Upper lobe of left lung (tissue), 6 donors: ENCODE measurements around the gene SPRR2F. TPM values are rescaled to one million over a fixed set of nuclear protein-coding genes. Genes with fewer than 3 reads are reported as not detected.
A peak's percentile ranks its signal among the peaks of the same experiment; 100 is the strongest.

Source experiments
- ATAC-seq, 2 donors: fragments of 200-7000 bp; cut with Tn5 transposase; one replicate each; pipeline ENCODE4 v1.9.1; 2022; ENCODE audit warnings: mild to moderate bottlenecking in 2 of 2, moderate library complexity in 2 of 2; ENCODE audit not compliant: low FRiP score in 2 of 2
- DNase-seq, 2 donors: peaks; one replicate each; pipeline ENCODE4 v3.0.0-alpha.2; 2019 to 2020
- H3K27ac ChIP-seq, 4 donors: fragments of 200-600 bp; sonication (generic); one replicate each; pipeline ENCODE4 v1.5.1; 2016 to 2019
- H3K27me3 ChIP-seq, 4 donors: fragments of 200-600 bp; sonication (generic); one replicate each; pipeline ENCODE4 v1.5.1; 2017 to 2019
- H3K36me3 ChIP-seq, 4 donors: fragments of 200-600 bp; sonication (generic); one replicate each; pipeline ENCODE4 v1.5.1; 2016 to 2019
- H3K4me1 ChIP-seq, 4 donors: fragments of 200-600 bp; sonication (generic); one replicate each; pipeline ENCODE4 v1.5.1; 2018 to 2019
- H3K4me3 ChIP-seq, 4 donors: fragments of 200-600 bp; sonication (generic); one replicate each; pipeline ENCODE4 v1.5.1; 2017 to 2019; ENCODE audit warnings: mild to moderate bottlenecking in 2 of 4, moderate library complexity in 1 of 4
- H3K9me3 ChIP-seq, 4 donors: fragments of 200-600 bp; sonication (generic); one replicate each; pipeline ENCODE4 v1.5.1; 2018 to 2019
- EP300 ChIP-seq, 4 donors: sonication (generic); formaldehyde crosslinking; IDR thresholded peaks; one replicate each; pipeline ENCODE4 v1.5.1; 2017; ENCODE audit warnings: antibody characterized with exemption in 4 of 4, control low read depth in 2 of 4
- POLR2A ChIP-seq, 4 donors: fragments of 450-650 bp; IDR thresholded peaks; one replicate each; pipeline ENCODE4 v1.5.1; 2016 to 2017; ENCODE audit warnings: antibody characterized with exemption in 4 of 4, mild to moderate bottlenecking in 2 of 4
- POLR2AphosphoS5 ChIP-seq, 2 donors: sonication (generic); formaldehyde crosslinking; IDR thresholded peaks; one replicate each; pipeline ENCODE4 v1.5.1; 2017; ENCODE audit warnings: antibody characterized with exemption in 2 of 2
- WGBS, 2 donors: methylation state at CpG; one replicate each; pipeline ENCODE4 v1.1.5; 2017 to 2018; 5-methylcytosine and 5-hydroxymethylcytosine counted together
- total RNA-seq, 6 donors: library from RNA; depleted of rRNA in 4 of 6; stranded (reverse); fragments of >200 nt in 4 of 6; gene quantifications; one replicate each; pipeline versions ENCODE4 v1.1.0 to v1.2.1, GENCODE V29; 2016 to 2021
- TF ChIP-seq, protein P1 (sequence below), 6 experiments: fragments of 450-650 bp in 4 of 6; fragments of 200-600 bp in 2 of 6; sonication (generic) in 2 of 6; IDR thresholded peaks; one replicate each; pipeline ENCODE4 v1.5.1; 2016 to 2019; ENCODE audit warnings: antibody characterized with exemption in 6 of 6
- donor health status: DM: no; HTN: no; CAD: no; lungs with moderate emphysema.
- donor health status: DM: no; HTN: yes; CAD: no; lungs with severe emphysema.

The SPRR2F gene
- total RNA-seq, 6 donors from 2014 or later, result not detected

GRCh38 chr1:153099461-153100045 lies 13.8 kb downstream of the SPRR2F start:
- TF ChIP-seq EP300 (IDR thresholded peaks at IDR 0.05) (no peak), POLR2AphosphoS5 (IDR thresholded peaks at IDR 0.05) (no peak), POLR2A (IDR thresholded peaks at IDR 0.05) (no peak)
- TF ChIP-seq, protein P1, sequence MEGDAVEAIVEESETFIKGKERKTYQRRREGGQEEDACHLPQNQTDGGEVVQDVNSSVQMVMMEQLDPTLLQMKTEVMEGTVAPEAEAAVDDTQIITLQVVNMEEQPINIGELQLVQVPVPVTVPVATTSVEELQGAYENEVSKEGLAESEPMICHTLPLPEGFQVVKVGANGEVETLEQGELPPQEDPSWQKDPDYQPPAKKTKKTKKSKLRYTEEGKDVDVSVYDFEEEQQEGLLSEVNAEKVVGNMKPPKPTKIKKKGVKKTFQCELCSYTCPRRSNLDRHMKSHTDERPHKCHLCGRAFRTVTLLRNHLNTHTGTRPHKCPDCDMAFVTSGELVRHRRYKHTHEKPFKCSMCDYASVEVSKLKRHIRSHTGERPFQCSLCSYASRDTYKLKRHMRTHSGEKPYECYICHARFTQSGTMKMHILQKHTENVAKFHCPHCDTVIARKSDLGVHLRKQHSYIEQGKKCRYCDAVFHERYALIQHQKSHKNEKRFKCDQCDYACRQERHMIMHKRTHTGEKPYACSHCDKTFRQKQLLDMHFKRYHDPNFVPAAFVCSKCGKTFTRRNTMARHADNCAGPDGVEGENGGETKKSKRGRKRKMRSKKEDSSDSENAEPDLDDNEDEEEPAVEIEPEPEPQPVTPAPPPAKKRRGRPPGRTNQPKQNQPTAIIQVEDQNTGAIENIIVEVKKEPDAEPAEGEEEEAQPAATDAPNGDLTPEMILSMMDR (IDR thresholded peaks at IDR 0.05), result no peak
- ATAC-seq (no peak), DNase-seq (no peak)
- no peaks in the 10 kb centered on the region for H3K27me3 ChIP-seq
- H3K4me3 ChIP-seq, result no peak overlapping the region
- no peak overlapping the region for H3K27ac ChIP-seq
- H3K36me3 ChIP-seq, result no peaks in the 10 kb centered on the region
- H3K9me3 ChIP-seq, result no peaks in the 10 kb centered on the region
- H3K4me1 ChIP-seq, result no peaks in the 10 kb centered on the region
- WGBS, 2 donors, result 82 to 91% methylated on average over 9 of the region's 9 CpGs

DNA sequence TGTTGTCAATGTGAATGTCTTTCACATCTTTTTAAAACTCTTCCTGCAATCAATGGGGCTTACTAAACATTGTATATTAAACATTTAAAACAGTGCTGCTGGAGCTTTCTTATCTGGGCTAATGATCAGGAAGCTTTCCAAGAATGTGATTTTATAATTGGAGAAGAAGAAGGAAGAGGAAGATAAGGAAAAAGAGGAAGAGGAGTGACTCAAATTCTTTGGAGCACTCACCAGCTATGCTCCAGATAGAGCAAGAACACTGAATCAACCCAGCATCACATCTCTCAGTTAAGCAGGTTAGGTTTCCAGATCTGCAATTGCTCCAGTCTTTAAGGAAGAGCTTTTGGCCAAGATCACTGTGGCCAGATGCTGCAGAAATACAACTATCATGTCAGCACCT lies 17.6 kb downstream of the SPRR2F start:
- no peak for ATAC-seq
- Histone ChIP-seq H3K4me3 (no peak overlapping the region), H3K27ac (no peak overlapping the region), H3K4me1 (no peaks in the 10 kb centered on the region), H3K27me3 (no peaks in the 10 kb centered on the region), H3K36me3 (no peaks in the 10 kb centered on the region), H3K9me3 (no peaks in the 10 kb centered on the region)
- TF ChIP-seq POLR2AphosphoS5 (IDR thresholded peaks at IDR 0.05), result no peak
- TF ChIP-seq, protein P1 (IDR thresholded peaks at IDR 0.05), result no peak
- DNase-seq, result no peak

- Histone ChIP-seq H3K27ac (no peak within 1 kb of the TSS), H3K36me3 (no peaks in the 10 kb centered on the region), H3K4me3 (no peak within 1 kb of the TSS), H3K4me1 (no peaks in the 10 kb centered on the region), H3K27me3 (no peaks in the 10 kb centered on the region), H3K9me3 (no peaks in the 10 kb centered on the region)
- ATAC-seq (no peak), DNase-seq (no peak)
- no peak for TF ChIP-seq POLR2A (IDR thresholded peaks at IDR 0.05)
- TF ChIP-seq, protein P1 (IDR thresholded peaks at IDR 0.05), result no peak
These were observed 18.9 kb downstream of the SPRR2F start, which contains the start of gene SPRR2E for GRCh38 chr1:153094426-153094825. Gene SPRR2E (minus strand): TSS chr1:153094526. CDS start chr1:153093751, 775 bp downstream.

GRCh38 chr1:153087652-153088051 lies 25.7 kb downstream of the SPRR2F start:
- ATAC-seq (peak in 1 of 2 donors; percentile 31), DNase-seq (no peak)
- no peak for TF ChIP-seq POLR2A (IDR thresholded peaks at IDR 0.05)
- TF ChIP-seq EP300 (IDR thresholded peaks at IDR 0.05), result no peak
- TF ChIP-seq POLR2AphosphoS5 (IDR thresholded peaks at IDR 0.05), result no peak
- TF ChIP-seq, protein P1 (IDR thresholded peaks at IDR 0.05), result no peak
- Histone ChIP-seq H3K4me3 (no peak overlapping the region), H3K27me3 (no peaks in the 10 kb centered on the region), H3K36me3 (no peaks in the 10 kb centered on the region), H3K4me1 (no peaks in the 10 kb centered on the region), H3K9me3 (no peaks in the 10 kb centered on the region), H3K27ac (no peak overlapping the region)
- 81 to 85% methylated on average over 1 of the region's 1 CpG for WGBS, 2 donors

- H3K27me3 ChIP-seq, result no peaks in the 10 kb centered on the region
- H3K36me3 ChIP-seq, result no peaks in the 10 kb centered on the region
- WGBS, 2 donors, result 86 to 98% methylated on average over 3 of the region's 3 CpGs
- H3K9me3 ChIP-seq, result no peaks in the 10 kb centered on the region
- H3K4me1 ChIP-seq, result no peaks in the 10 kb centered on the region
- no peak for TF ChIP-seq POLR2A (IDR thresholded peaks at IDR 0.05)
- TF ChIP-seq EP300 (IDR thresholded peaks at IDR 0.05), result no peak
- no peak for TF ChIP-seq POLR2AphosphoS5 (IDR thresholded peaks at IDR 0.05)
- TF ChIP-seq, protein P1 (IDR thresholded peaks at IDR 0.05), result no peak
- H3K4me3 ChIP-seq, result no peak overlapping the region
- no peak overlapping the region for H3K27ac ChIP-seq
- ATAC-seq (no peak), DNase-seq (no peak)
These were observed 31.6 kb downstream of the SPRR2F start for GRCh38 chr1:153081736-153082135.
